Measurements from ENCODE around the gene PSMF1.

The PSMF1 gene

DNA sequence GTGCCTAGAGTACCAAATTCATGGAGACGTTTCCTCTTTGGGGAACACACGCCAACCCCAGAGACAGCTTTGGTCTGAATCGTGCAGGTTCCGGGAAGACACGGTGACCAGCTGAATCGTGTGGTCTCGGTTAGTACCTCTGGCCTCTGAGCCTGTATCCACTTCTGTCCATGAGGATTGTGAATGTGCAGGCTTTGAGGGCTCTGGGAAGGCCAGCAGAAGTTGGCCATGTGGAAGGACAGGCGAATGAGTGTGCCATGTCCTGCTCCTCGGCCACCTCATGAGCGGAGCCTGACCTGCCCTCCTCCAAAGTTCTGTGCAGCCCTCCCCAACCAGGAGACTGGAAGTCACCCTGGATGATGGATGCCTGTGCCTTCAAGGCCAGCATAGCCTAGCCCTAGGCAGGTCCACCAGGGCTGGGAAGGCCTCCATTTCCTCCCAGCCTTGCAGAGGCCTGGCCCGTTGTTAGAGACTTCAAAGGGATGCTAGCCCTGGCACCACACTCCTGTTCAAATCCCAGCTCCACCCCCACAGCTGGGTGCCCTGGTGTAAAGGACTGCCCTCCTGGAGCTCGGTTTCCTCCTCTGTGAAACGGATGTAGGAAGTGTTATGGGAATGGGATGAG lies 68.1 kb downstream of the PSMF1 start:
- TF ChIP-seq, protein P1, sequence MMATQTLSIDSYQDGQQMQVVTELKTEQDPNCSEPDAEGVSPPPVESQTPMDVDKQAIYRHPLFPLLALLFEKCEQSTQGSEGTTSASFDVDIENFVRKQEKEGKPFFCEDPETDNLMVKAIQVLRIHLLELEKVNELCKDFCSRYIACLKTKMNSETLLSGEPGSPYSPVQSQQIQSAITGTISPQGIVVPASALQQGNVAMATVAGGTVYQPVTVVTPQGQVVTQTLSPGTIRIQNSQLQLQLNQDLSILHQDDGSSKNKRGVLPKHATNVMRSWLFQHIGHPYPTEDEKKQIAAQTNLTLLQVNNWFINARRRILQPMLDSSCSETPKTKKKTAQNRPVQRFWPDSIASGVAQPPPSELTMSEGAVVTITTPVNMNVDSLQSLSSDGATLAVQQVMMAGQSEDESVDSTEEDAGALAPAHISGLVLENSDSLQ (IDR thresholded peaks at IDR 0.05): no peak
- TF ChIP-seq FOXM1 (IDR thresholded peaks at IDR 0.05; ENCODE audit: borderline replicate concordance) (no peak), ELF4 (IDR thresholded peaks at IDR 0.05) (no peak), SP1 (IDR thresholded peaks at IDR 0.05) (no peak), SUZ12 (IDR thresholded peaks at IDR 0.05) (no peak), HDGF (IDR thresholded peaks at IDR 0.05; ENCODE audit: borderline replicate concordance) (no peak), L3MBTL2 (conservative IDR thresholded peaks at IDR 0.05) (no peak), BHLHE40 (IDR thresholded peaks at IDR 0.05; ENCODE audit: borderline replicate concordance) (no peak), LEF1 (IDR thresholded peaks at IDR 0.05; ENCODE audit: borderline replicate concordance) (no peak), TARDBP (IDR thresholded peaks at IDR 0.05) (no peak), ARNT (IDR thresholded peaks at IDR 0.05) (no peak), FOXA1 (IDR thresholded peaks at IDR 0.05) (no peak), FOXK2 (IDR thresholded peaks at IDR 0.05) (no peak), ZNF384 (IDR thresholded peaks at IDR 0.05) (no peak), CTBP1 (IDR thresholded peaks at IDR 0.05; ENCODE audit: borderline replicate concordance) (no peak), NFRKB (IDR thresholded peaks at IDR 0.05) (no peak)

DNA sequence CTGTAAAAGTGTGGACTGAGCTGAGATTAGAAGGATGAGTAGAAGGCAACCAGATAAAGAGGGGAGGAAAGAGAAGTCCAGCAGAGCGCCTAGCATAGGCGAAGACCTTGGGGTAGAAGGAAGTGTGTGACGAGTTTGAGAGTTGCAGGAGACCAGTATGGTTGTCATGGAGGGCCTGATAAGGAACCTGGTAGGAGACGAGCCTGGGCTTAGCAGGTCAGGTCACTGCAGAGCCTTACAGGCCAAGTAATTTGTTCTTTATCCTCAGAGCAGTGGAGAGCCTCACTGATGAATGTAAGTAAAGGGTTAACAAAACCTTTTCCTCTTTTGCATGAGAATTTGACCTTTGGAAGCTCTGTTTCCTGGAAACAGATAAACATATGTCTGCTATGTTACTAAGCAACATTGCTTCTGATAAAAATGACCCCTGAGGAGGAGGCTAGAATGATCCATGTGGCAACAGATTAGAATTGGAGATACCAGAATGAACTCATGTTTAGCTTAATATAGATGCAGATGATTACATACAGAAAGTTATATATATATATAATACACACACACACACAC lies 69.3 kb downstream of the PSMF1 start:
- CTCF ChIA-PET: no interaction called here
- POLR2A ChIA-PET: interaction anchor here (0.9 kb wide), 1 partner anchor 26 kb away, joined by 3 read pairs; no protein-coding TSS in a partner anchor
- no peak for DNase-seq (ENCODE audit: extremely low spot score)
- TF ChIP-seq FOXK2 (IDR thresholded peaks at IDR 0.05) (no peak), L3MBTL2 (conservative IDR thresholded peaks at IDR 0.05) (no peak), SP1 (IDR thresholded peaks at IDR 0.05) (no peak), LEF1 (IDR thresholded peaks at IDR 0.05; ENCODE audit: borderline replicate concordance) (no peak)

More for the DNA sequence above, 68.1 kb downstream of the PSMF1 start:
- POLR2A ChIA-PET: interaction anchor here (0.9 kb wide), 1 partner anchor 27 kb away, joined by 3 read pairs; no protein-coding TSS in a partner anchor
- DNase-seq (ENCODE audit: extremely low spot score): no peak
- CTCF ChIA-PET: no interaction called here

DNA sequence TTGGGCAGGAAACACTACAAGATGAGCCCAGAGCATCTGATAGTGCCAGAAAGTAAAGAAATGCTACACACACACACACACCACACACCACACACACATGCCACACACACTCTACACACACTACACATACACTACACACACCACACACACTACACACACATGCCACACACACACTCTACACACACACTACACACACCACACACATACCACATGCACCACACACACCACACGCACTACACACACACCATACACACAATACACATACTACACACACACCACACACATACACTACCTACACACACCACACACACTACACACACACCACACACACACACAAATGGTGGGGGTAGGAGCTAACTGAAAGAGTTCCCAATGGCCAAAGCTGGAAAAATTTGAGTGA lies 69.9 kb downstream of the PSMF1 start:
- POLR2A ChIA-PET: no interaction called here
- TF ChIP-seq ARNT (IDR thresholded peaks at IDR 0.05): no peak
- TF ChIP-seq ELF4 (IDR thresholded peaks at IDR 0.05): no peak
- no peak for TF ChIP-seq HDGF (IDR thresholded peaks at IDR 0.05; ENCODE audit: borderline replicate concordance)
- no peak for TF ChIP-seq SP1 (IDR thresholded peaks at IDR 0.05)
- no peak for TF ChIP-seq LEF1 (IDR thresholded peaks at IDR 0.05; ENCODE audit: borderline replicate concordance)
- no peak for TF ChIP-seq NFRKB (IDR thresholded peaks at IDR 0.05)
- TF ChIP-seq ZNF384 (IDR thresholded peaks at IDR 0.05): no peak
- no peak for TF ChIP-seq BHLHE40 (IDR thresholded peaks at IDR 0.05; ENCODE audit: borderline replicate concordance)
- no peak for TF ChIP-seq SUZ12 (IDR thresholded peaks at IDR 0.05)
- TF ChIP-seq L3MBTL2 (conservative IDR thresholded peaks at IDR 0.05): no peak
- TF ChIP-seq, protein P1 (IDR thresholded peaks at IDR 0.05): no peak
- no peak for TF ChIP-seq TARDBP (IDR thresholded peaks at IDR 0.05)
- TF ChIP-seq FOXM1 (IDR thresholded peaks at IDR 0.05; ENCODE audit: borderline replicate concordance): no peak
- no peak for TF ChIP-seq FOXK2 (IDR thresholded peaks at IDR 0.05)
- TF ChIP-seq FOXA1 (IDR thresholded peaks at IDR 0.05): no peak
- TF ChIP-seq CTBP1 (IDR thresholded peaks at IDR 0.05; ENCODE audit: borderline replicate concordance): no peak
- CTCF ChIA-PET: no interaction called here
- DNase-seq (ENCODE audit: extremely low spot score): no peak

DNA sequence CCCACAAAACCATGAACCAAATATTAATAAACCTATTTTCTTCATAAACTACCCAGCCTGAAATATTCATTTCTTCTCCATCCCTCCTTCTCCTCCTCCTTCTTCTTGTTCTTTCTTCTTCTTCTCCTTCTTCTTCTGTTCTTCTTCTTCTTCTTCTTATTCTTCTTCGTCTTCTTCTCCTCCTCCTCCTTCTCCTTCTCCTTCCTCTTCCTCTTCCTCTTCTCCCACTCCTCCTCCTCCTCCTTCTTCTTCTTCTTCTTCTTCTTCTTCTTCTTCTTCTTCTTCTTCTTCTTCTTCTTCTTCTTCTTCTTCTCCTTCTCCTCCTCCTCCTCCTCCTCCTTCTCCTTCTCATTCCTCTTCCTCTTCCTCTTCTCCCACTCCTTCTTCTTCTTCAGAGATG lies 71.4 kb downstream of the PSMF1 start:
- TF ChIP-seq FOXA1 (IDR thresholded peaks at IDR 0.05): no peak
- no peak for TF ChIP-seq ELF4 (IDR thresholded peaks at IDR 0.05)
- TF ChIP-seq ZNF384 (IDR thresholded peaks at IDR 0.05): no peak
- TF ChIP-seq CTBP1 (IDR thresholded peaks at IDR 0.05; ENCODE audit: borderline replicate concordance): no peak
- TF ChIP-seq SP1 (IDR thresholded peaks at IDR 0.05): no peak
- TF ChIP-seq ARNT (IDR thresholded peaks at IDR 0.05): no peak
- no peak for TF ChIP-seq FOXM1 (IDR thresholded peaks at IDR 0.05; ENCODE audit: borderline replicate concordance)
- TF ChIP-seq HDGF (IDR thresholded peaks at IDR 0.05; ENCODE audit: borderline replicate concordance): no peak
- no peak for TF ChIP-seq L3MBTL2 (conservative IDR thresholded peaks at IDR 0.05)
- TF ChIP-seq TARDBP (IDR thresholded peaks at IDR 0.05): no peak
- no peak for TF ChIP-seq SUZ12 (IDR thresholded peaks at IDR 0.05)
- ChIA-PET POLR2A (no interaction called here), CTCF (no interaction called here)
- no peak for DNase-seq (ENCODE audit: extremely low spot score)

DNA sequence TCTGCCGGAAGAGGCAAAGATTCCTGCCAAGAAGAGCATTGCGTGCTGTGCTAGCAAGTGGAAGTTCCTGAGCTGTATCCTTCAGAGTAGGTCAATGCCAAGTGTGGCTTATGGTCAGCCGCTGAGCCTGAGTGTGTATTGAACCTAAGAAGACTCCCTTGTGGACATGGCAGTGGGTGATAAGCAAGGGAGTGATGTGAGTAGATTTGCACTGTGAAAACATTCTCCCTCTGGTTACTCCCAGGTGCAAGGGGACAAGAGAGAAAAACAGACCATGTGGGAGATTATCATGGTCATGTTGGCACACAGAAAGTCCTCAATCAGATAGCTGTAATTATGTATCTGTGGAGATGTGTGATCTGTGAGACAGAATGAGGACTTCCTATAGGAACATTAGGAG lies 72.4 kb downstream of the PSMF1 start:
- ChIA-PET CTCF (no interaction called here), POLR2A (no interaction called here)
- no peak for DNase-seq (ENCODE audit: extremely low spot score)
- TF ChIP-seq SP1 (IDR thresholded peaks at IDR 0.05) (no peak), NFRKB (IDR thresholded peaks at IDR 0.05) (no peak), BHLHE40 (IDR thresholded peaks at IDR 0.05; ENCODE audit: borderline replicate concordance) (no peak), HDGF (IDR thresholded peaks at IDR 0.05; ENCODE audit: borderline replicate concordance) (no peak), FOXM1 (IDR thresholded peaks at IDR 0.05; ENCODE audit: borderline replicate concordance) (no peak), L3MBTL2 (conservative IDR thresholded peaks at IDR 0.05) (no peak)
- TF ChIP-seq, protein P1 (IDR thresholded peaks at IDR 0.05): no peak

DNA sequence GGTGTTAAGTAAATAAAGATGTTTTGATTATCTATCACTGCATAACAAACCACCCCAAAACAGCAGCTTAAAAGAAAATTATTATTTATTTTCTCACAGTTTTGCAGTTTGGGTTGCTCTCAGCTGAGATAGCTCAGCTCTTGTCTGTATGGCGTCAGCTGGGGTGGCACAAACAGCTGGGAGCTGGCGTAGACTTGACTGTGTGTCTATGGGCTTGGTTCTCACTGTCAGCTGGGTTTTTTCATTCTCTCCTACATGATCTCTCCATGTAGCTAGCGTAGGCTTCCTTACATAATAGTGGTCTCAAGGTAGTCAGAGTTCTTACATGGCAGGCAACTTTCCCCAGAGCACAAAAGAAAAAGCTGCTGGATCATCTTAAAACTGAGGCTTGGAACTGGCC lies 72.9 kb downstream of the PSMF1 start:
- ChIA-PET CTCF (no interaction called here), POLR2A (no interaction called here)

More for the DNA sequence above, 72.9 kb downstream of the PSMF1 start:
- DNase-seq (ENCODE audit: extremely low spot score): no peak
- TF ChIP-seq LEF1 (IDR thresholded peaks at IDR 0.05; ENCODE audit: borderline replicate concordance): no peak
- TF ChIP-seq, protein P1 (IDR thresholded peaks at IDR 0.05): no peak
- no peak for TF ChIP-seq TARDBP (IDR thresholded peaks at IDR 0.05)
- no peak for TF ChIP-seq SUZ12 (IDR thresholded peaks at IDR 0.05)
